ENCODE data around the gene UBE2V1.

Gene UBE2V1

GRCh38 chr20:50061151-50062005, 51.6 kb downstream of the UBE2V1 start:
- DNase-seq = no peak

GRCh38 chr20:50058662-50059402, 54.1 kb downstream of the UBE2V1 start:
- no peak for DNase-seq

DNA sequence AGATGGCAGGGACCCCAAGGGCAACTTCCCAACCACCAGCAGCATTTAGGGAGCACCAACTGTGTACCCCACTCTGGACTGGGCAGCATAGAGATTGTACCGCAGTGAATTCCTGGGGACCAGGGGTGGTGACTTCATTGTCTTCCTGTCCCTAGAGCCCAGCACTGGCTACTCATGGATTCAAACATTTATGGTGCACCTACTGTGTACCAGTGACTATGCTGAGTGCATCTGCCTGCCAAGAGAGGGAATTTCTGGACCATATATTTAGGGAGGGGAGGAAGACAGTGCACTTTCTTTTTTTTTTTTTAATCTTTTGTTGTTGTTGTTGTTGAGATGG, 55.3 kb downstream of the UBE2V1 start:
- DNase-seq = no peak

GRCh38 chr20:50056951-50057713, 55.8 kb downstream of the UBE2V1 start:
- no peak for DNase-seq

- DNase-seq = no peak
Observed at GRCh38 chr20:50056408-50056926, 56.5 kb downstream of the UBE2V1 start.

GRCh38 chr20:50055524-50056083, 57.3 kb downstream of the UBE2V1 start:
- no peak for DNase-seq

DNA sequence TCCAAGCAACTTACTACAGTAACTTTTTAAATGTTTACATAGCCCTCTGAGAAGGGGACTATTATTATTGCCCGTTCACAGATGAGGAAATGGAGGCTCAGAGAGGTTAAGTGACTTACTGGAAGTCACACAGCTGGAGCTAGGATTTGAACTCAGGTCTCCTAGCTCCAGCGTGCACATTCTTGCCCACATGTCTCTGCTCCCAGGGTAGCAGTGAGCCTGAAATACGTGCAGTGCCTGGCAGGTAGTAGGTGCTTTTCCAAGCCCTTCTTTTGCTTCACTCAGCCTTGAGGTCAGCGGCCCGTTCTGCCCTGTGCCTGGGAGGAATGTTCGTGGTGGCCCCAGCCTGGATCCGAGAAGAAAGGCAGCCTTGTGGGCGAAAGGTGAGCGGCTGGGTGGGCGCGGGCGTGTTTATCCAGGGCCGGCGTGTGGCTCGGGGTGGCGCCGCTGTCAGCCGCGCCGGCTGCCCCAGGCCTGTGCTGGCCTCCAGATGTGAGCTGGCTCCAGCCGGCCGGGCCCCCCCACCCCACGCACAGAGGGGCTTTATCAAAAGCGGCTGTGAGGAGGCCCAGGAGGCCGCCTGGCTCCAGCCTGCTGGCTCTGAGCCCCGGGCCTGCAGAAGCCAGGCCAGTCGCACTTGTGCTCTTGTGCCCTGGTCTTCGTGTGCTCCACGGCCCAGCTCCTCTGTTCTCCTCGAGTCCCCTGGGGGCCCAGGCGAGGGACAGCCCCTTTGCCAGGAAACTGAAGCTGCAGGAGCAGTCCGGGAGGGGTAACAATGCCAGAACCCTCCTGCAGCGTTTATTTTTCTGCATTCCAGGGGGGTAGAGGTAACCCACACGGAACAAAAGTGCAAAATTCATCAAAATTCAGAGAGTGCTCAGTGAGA, 58.1 kb downstream of the UBE2V1 start:
- no peak for DNase-seq

DNA sequence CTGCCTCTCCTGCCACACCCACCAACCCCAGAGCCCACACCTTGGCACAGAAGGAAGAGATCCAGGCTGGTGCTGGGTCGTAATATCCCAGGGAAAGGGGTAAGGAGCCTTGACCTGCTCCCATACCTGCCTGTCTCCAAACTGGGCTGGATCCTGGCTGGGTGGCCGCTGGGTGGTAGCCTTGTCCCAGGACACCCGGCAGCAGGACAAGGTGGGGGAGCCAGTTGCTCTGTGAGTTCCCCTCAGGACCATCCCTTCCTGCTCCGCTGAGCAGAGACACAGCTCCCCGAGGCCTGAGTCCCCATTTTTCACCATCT, 58.8 kb downstream of the UBE2V1 start:
- no peak for DNase-seq

GRCh38 chr20:50053362-50054230, 59.4 kb downstream of the UBE2V1 start:
- no peak for DNase-seq

GRCh38 chr20:50052550-50053361, 60.2 kb downstream of the UBE2V1 start:
- DNase-seq = no peak

DNA sequence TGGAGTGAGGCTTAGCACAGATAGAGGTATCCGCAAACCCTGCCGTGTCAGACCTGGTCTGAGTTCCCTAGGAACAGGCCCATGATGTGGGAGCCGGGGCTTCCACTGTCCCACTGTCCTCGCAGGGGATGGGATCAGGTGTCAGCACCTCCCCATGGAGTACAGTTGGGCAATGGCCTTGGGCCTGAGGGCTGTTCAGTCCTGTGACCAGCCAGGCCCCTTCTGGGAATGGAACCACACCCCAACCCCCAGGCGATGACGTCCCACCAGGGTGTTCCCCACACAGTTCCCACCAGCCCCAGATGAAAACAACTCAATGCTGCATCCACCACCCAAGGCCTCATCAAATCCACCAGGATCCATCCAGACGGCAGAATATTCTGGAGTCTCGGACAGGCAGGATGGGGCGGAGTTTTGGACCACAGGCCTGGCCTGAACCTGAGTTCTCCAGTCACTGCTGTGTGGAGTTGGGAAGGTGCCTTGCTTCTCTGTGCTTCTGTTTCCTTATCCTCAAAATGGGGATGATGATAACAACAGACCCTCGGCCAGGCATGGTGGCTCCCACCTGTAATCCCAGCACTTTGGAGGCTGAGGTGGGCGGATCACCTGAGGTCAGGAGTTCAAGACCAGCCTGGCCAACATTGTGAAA, 62.2 kb downstream of the UBE2V1 start:
- DNase-seq = no peak

DNA sequence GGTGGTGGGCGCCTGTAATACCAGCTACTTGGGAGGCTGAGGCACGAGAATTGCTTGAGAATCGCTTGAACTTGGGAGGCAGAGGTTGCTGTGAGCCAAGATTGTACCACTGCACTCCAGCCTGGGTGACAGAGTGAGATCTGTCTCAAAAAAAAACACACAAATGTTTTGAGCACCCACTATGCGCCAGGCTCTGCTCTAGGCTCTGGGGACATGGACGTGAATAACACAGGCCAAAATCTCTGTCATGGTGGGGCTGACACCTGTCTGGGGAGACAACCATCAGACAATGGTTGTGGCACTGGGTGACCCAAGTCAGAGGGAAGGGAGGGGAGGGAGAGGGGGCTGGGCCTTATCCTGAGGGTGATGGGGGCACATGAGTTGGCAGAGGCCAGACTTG, 62.7 kb downstream of the UBE2V1 start:
- no peak for DNase-seq

GRCh38 chr20:50049442-50050026, 63.4 kb downstream of the UBE2V1 start:
- no peak for DNase-seq

DNA sequence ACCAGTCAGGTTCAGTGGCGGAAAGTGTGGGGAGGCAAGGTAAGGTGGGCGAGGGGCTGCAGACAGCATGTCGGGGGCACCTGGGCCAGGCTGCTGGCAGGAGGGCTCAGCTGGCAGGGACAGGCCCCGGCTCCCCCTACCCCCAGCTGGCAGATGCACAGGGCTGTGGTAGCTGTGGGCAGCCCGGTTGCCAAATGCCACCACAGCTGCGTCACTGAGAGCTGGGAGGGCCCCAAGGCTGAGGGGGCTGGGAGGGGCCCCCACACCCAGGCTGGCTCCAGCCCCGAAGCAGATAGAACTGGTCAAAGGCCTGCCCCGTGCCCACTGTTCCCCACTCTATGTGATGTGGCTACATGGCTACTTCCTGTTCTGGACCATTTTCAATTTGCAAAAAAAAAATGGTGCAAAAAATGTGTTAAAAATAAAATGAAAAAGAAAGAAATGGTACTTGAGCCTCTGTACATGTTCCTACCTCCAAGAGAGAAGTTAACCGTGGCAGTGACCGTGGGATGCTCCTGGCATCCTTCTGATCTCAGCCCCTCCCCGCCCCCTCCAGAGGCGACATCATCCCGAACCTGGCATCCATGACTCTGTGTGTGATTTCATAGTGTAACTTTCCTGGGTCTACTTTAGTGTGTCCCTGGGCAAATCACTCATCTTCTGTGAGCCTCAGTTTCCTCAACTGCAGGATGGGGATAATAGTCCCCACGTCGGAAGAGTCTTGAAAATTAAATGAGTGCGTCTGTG, 64.4 kb downstream of the UBE2V1 start:
- peak; percentile 33 for DNase-seq

GRCh38 chr20:50044353-50044960, 68.5 kb downstream of the UBE2V1 start:
- no peak for DNase-seq

- DNase-seq = no peak
Observed at GRCh38 chr20:50043573-50044352, 69.2 kb downstream of the UBE2V1 start.

Measured in activated T-cell treated with anti-CD3 and anti-CD28 coated beads, Interleukin-2, amount 50 U/mL, for 1 hour (primary cell).